Measurements from ENCODE around the gene CHD2.
A peak's percentile ranks its signal among the peaks of the same experiment; 100 is the strongest.

GRCh38 chr15:93066834-93067648 is 166.9 kb downstream of the CHD2 start:
- TF ChIP-seq CTCF (IDR thresholded peaks at IDR 0.05) (no peak), POLR2AphosphoS5 (IDR thresholded peaks at IDR 0.05) (peak; percentile 73)
